Epithelial cell of proximal tubule (primary cell): ENCODE data around the gene DNPEP. TPM values are rescaled to one million over a fixed set of nuclear protein-coding genes. Genes with fewer than 3 reads are reported as not detected.

ENCODE experiments used
- DNase-seq: peaks from one replicate; pipeline ENCODE4 v3.0.0-alpha.2; 2011; ENCODE audit warnings: low read depth
- H3K4me3 ChIP-seq: 2 replicates; pipeline ENCODE4 v1.5.1; 2011; ENCODE audit warnings: low read depth, mild to moderate bottlenecking, low read length
- total RNA-seq: library from RNA; depleted of rRNA; stranded (reverse); fragments of >200 nt; gene quantifications from 2 replicates; pipeline ENCODE4 v1.2.3, GENCODE V29; 2015
- TF ChIP-seq, protein P1 (sequence below): conservative IDR thresholded peaks from 2 replicates; pipeline ENCODE4 v1.5.1; 2012; ENCODE audit warnings: low read depth, mild to moderate bottlenecking, low read length

Gene DNPEP
- total RNA-seq, 1 donor from 2014 or later: 40.0 TPM

DNA sequence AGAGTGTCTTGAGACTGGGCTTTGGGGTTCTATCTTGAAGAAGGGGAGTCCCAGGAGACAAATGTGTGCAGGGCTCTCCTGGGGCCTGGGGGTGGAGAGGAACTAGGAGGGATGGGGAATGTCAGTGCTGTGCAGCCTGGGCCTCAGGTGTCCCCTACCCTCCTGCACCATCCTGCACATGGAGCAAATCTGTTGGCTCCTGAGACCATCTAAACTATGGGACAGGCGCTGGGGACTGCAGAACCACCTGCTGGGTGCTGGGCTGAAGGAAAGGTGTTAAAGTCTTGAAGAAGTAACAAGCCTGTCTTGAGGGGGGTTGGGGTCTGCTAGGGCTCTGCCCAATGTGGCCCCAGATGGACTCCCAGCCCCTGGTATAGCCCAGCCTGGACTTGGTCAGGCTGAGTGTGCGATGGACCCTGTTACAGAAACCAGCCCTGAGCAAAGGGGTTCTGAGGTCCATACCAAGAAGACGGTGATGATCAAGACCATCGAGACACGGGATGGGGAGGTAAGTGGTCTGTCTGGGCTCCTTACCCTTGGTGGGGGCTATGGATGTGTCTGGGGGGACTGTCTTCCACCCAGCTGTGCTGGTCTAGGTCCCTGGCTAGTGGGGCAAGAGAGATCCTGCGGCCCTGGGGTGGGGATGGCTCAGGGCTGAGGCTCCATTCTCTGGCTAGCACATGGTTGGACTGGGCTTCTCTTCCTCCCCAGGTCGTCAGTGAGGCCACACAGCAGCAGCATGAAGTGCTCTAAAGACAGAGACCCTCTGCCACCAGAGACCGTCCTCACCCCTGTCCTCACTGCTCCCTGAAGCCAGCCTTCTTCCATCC, 37.7 kb upstream of the DNPEP start:
- no peak overlapping the region for H3K4me3 ChIP-seq
- TF ChIP-seq, protein P1, sequence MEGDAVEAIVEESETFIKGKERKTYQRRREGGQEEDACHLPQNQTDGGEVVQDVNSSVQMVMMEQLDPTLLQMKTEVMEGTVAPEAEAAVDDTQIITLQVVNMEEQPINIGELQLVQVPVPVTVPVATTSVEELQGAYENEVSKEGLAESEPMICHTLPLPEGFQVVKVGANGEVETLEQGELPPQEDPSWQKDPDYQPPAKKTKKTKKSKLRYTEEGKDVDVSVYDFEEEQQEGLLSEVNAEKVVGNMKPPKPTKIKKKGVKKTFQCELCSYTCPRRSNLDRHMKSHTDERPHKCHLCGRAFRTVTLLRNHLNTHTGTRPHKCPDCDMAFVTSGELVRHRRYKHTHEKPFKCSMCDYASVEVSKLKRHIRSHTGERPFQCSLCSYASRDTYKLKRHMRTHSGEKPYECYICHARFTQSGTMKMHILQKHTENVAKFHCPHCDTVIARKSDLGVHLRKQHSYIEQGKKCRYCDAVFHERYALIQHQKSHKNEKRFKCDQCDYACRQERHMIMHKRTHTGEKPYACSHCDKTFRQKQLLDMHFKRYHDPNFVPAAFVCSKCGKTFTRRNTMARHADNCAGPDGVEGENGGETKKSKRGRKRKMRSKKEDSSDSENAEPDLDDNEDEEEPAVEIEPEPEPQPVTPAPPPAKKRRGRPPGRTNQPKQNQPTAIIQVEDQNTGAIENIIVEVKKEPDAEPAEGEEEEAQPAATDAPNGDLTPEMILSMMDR: no peak

DNA sequence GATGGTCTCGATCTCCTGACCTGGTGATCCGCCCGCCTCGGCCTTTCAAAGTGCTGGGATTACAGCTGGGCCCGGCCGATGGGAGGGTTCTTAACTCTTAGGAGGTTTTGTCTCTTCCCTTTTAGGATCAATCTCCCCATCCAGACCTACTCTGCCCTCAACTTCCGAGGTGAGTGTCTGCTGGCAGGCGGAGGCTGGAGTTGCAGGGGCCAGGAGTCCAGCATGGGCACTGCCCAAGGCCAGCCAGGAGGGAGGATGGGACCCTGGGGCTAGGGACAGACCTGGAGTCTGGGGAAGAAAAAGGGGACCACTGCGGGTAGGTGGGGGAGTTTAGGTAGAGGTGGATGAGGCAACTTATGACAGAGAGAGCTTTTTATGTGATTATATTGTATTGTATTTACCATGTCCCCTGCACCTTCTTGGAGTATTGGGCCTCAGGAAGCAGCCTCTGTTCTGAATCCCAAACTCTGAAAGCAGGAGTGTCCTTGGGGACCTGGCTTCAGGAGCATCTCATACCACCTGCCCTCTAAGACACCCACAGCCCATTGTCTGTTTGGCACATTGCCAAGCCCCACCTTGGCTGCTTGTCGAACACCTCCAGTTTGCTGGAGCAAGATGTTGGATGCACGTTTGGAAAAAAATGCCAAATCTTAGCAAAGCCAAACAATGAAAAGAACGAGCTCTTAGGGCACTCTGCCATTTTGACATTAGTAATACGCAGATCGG, 36.1 kb upstream of the DNPEP start:
- TF ChIP-seq, protein P1: no peak
- no peak overlapping the region for H3K4me3 ChIP-seq
- no peak for DNase-seq

More for the DNA sequence above, 37.7 kb upstream of the DNPEP start:
- DNase-seq: no peak

DNA sequence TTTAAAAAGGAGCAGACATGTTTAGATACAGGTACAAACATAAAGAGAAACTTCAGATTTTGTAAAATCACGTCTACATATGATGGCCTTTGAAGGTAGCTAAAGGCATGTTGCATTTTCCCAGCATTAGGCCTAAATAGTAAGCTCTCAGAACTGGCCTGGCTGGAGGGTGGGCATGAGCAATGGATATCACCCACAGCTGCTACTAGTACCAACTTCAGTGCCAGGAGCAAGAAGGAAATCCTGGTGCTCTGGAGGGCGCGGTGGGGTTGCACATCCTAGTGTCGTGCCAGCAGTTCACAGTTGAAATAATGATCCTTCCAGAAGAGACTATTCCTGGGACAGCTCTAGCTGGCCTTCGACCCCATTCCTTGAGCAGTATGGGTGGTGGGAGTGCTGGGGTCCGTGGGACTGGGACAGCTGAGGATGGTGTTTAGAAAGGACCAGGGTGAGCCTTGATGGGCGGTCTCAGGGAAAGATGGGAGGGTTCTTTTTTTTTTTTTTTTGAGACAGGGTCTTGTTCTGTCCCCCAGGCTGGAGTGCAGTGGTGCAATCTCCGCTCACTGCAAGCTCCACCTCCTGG, 35.3 kb upstream of the DNPEP start:
- TF ChIP-seq, protein P1: no peak
- H3K4me3 ChIP-seq: no peak overlapping the region
- DNase-seq: no peak

DNA sequence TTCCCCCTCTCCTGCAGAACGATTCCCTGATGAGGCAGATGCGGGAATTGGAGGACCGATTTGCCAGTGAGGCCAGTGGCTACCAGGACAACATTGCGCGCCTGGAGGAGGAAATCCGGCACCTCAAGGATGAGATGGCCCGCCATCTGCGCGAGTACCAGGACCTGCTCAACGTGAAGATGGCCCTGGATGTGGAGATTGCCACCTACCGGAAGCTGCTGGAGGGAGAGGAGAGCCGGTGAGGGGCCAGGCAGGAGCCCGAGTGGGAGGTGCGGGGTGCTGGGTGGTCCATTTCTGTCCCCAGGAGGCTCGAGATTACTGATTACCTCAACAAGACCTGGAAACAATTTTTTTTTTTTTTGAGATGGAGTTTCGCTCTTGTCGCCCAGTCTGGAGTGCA, 33.6 kb upstream of the DNPEP start:
- H3K4me3 ChIP-seq: no peak overlapping the region
- TF ChIP-seq, protein P1: no peak
- no peak for DNase-seq

DNA sequence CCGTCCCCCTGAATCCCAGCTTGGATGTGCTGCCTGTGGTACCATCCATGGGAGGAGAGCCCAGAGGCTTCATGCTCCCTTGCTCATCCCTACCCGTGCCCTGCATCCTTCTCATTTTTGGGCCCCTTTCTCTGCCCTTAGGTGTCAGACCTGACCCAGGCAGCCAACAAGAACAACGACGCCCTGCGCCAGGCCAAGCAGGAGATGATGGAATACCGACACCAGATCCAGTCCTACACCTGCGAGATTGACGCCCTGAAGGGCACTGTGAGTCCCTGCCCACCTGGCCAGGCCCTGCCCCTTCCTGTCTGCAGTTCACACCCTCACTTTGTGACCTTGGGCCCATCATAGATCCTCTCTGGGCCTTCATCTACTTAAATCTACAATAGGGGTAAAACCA, 33.0 kb upstream of the DNPEP start:
- no peak overlapping the region for H3K4me3 ChIP-seq
- TF ChIP-seq, protein P1: no peak
- no peak for DNase-seq

DNA sequence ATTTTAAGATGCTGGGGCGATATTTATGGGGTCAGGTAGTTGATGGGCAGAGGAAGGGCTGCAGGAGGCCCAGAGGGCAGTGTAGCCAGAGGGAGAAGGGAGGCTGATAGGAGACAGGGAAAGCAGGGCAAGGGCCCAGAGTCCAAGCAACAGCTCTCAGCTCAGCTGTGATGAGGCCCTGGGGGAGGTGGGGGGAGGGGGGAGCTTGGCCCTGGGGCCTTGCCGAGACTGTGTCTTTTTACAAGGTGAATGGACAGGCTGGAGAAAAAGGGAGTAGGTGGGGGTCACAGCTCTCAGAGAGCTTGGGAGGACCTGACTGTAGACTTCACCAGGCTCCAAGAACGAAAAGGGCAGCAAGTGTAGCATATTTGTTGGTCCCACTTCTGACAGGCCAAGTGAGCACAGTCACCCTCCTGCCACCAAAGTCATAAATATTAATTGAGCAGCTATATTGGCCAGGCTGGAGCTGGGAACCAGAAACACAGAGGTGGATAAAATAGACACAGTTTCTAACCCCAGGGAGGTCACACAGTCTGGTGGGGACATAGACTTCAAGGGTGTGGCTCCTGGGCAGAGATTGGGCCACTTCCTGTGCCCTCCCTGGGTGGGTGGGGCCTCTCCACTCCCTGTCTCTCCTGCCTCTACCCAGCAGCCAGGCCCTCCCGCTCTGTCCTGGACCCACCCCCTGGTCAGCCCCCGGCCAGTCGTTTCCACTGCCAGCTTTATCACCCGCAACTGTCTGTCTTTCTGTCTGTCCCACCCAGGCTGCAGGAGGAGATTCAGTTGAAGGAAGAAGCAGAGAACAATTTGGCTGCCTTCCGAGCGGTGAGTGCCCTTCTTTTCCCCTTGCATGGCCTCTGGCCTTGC, 31.9 kb upstream of the DNPEP start:
- no peak overlapping the region for H3K4me3 ChIP-seq
- TF ChIP-seq, protein P1: no peak
- DNase-seq: no peak
